CD14-positive monocyte (primary cell): ENCODE results near the gene TNPO1. TPM values are rescaled to one million over a fixed set of nuclear protein-coding genes. Genes with fewer than 3 reads are reported as not detected.

ENCODE experiments used
- DNase-seq, 3 donors: peaks; one replicate each; pipeline ENCODE4 v3.0.0-alpha.2; 2011 to 2022
- H2AFZ ChIP-seq: 2 replicates; pipeline ENCODE4 v1.6.0; 2012; ENCODE audit warnings: mild to moderate bottlenecking, low read depth, low read length, inconsistent platforms; ENCODE audit not compliant: insufficient read depth, poor library complexity, severe bottlenecking
- H3K27ac ChIP-seq, 2 donors: 1 replicate in 1 of 2; 2 replicates in 1 of 2; pipeline ENCODE4 v1.5.1; 2012 to 2013; ENCODE audit warnings: low read length in 2 of 2, control low read depth in 1 of 2, inconsistent platforms in 1 of 2, low read depth in 1 of 2, mild to moderate bottlenecking in 1 of 2
- H3K27me3 ChIP-seq, 2 donors: one replicate each; pipeline versions ENCODE4 v1.6.0 to v1.6.1; 2011 to 2013; ENCODE audit warnings: low read length in 2 of 2; ENCODE audit not compliant: control insufficient read depth in 2 of 2, insufficient read depth in 2 of 2
- H3K36me3 ChIP-seq, 2 donors: replicated peaks in 1 of 2; 1 replicate in 1 of 2; 2 replicates in 1 of 2; pipeline versions ENCODE4 v1.5.1 to v1.6.1; 2012 to 2013; ENCODE audit warnings: low read length in 2 of 2, control low read depth in 1 of 2, inconsistent platforms in 1 of 2, mild to moderate bottlenecking in 1 of 2; ENCODE audit not compliant: insufficient read depth in 2 of 2, control insufficient read depth in 1 of 2
- H3K4me1 ChIP-seq, 2 donors: 1 replicate in 1 of 2; 2 replicates in 1 of 2; pipeline versions ENCODE4 v1.5.1 to v1.6.1; 2012 to 2013; ENCODE audit warnings: low read length in 2 of 2, control low read depth in 1 of 2, inconsistent platforms in 1 of 2, mild to moderate bottlenecking in 1 of 2, moderate library complexity in 1 of 2; ENCODE audit not compliant: insufficient read depth in 2 of 2, control insufficient read depth in 1 of 2
- H3K4me2 ChIP-seq: replicated peaks from 2 replicates; pipeline ENCODE3; 2012; ENCODE audit warnings: low read length, moderate library complexity, mild to moderate bottlenecking; ENCODE audit not compliant: poor library complexity, severe bottlenecking; ENCODE audit errors: extremely low read depth
- H3K4me3 ChIP-seq, 3 experiments: fragments of 200-600 bp in 1 of 3; sonication (generic) in 1 of 3; replicated peaks in 1 of 3; 1 replicate in 2 of 3; 2 replicates in 1 of 3; pipeline ENCODE4 v1.5.1; 2011 to 2013; ENCODE audit warnings: low read length in 3 of 3, mild to moderate bottlenecking in 3 of 3, control low read depth in 2 of 3, low read depth in 2 of 3, inconsistent platforms in 1 of 3, moderate library complexity in 1 of 3
- H3K79me2 ChIP-seq: 2 replicates; pipeline ENCODE4 v1.6.0; 2012; ENCODE audit warnings: mild to moderate bottlenecking, control low read depth, inconsistent platforms, low read length, moderate library complexity; ENCODE audit not compliant: insufficient read depth
- H3K9ac ChIP-seq: 2 replicates; pipeline ENCODE4 v1.6.0; 2017; ENCODE audit warnings: low read length, mild to moderate bottlenecking; ENCODE audit not compliant: insufficient read depth, poor library complexity, severe bottlenecking
- H3K9me3 ChIP-seq, 2 donors: replicated peaks in 1 of 2; 1 replicate in 1 of 2; 2 replicates in 1 of 2; pipeline versions ENCODE4 v1.5.1 to v1.6.1; 2012 to 2013; ENCODE audit warnings: low read length in 2 of 2, control low read depth in 1 of 2; ENCODE audit not compliant: control insufficient read depth in 1 of 2, insufficient read depth in 1 of 2
- H4K20me1 ChIP-seq: 2 replicates; pipeline ENCODE4 v1.6.0; 2012; ENCODE audit warnings: mild to moderate bottlenecking, low read length, control low read depth, moderate library complexity; ENCODE audit not compliant: insufficient read depth
- H3K27ac Mint-ChIP-seq, 7 donors: one replicate each; pipeline ENCODE4 v1.8.0; 2020; ENCODE audit warnings: mild to moderate bottlenecking in 7 of 7, mixed read lengths in 7 of 7, moderate library complexity in 6 of 7, inconsistent platforms in 2 of 7
- H3K27me3 Mint-ChIP-seq, 3 donors: one replicate each; pipeline ENCODE4 v1.8.0; 2021 to 2022; ENCODE audit warnings: low read depth in 3 of 3, mild to moderate bottlenecking in 3 of 3, mixed read lengths in 3 of 3, moderate library complexity in 3 of 3, inconsistent platforms in 1 of 3
- H3K36me3 Mint-ChIP-seq, 2 donors: one replicate each; pipeline ENCODE4 v1.8.0; 2020; ENCODE audit warnings: mixed read lengths in 2 of 2, inconsistent platforms in 1 of 2, mild to moderate bottlenecking in 1 of 2
- H3K4me1 Mint-ChIP-seq: one replicate; pipeline ENCODE4 v1.8.0; 2020; ENCODE audit warnings: mild to moderate bottlenecking, mixed read lengths
- H3K4me3 Mint-ChIP-seq, 2 donors: one replicate each; pipeline ENCODE4 v1.8.0; 2020; ENCODE audit warnings: mild to moderate bottlenecking in 2 of 2, mixed read lengths in 2 of 2, moderate library complexity in 1 of 2
- H3K9me3 Mint-ChIP-seq, 7 donors: one replicate each; pipeline ENCODE4 v1.8.0; 2020 to 2022; ENCODE audit warnings: mixed read lengths in 7 of 7, mild to moderate bottlenecking in 6 of 7, moderate library complexity in 6 of 7, inconsistent platforms in 2 of 7
- CTCF ChIP-seq: fragments of 200-600 bp; IDR thresholded peaks from one replicate; pipeline ENCODE4 v1.8.0; 2022; ENCODE audit warnings: antibody characterized with exemption, mild to moderate bottlenecking
- WGBS: methylation state at CpG from one replicate; pipeline ENCODE4 v1.1.5; 2013; ENCODE audit warnings: missing lambda C conversion rate; ENCODE audit not compliant: insufficient coverage; 5-methylcytosine and 5-hydroxymethylcytosine counted together
- intact Hi-C, 2 donors: fragments of 100-400 bp; cut with micrococcal nuclease; formaldehyde crosslinking; loops; one replicate each; pipeline versions ENCODE4 v1.15.0 to v1.15.1; 2023
- polyA plus RNA-seq, 3 donors: library from polyadenylated mRNA; depleted of rRNA in 1 of 3; unstranded in 2 of 3; stranded (reverse) in 1 of 3; fragments of 300-500 nt in 2 of 3; fragments of >200 nt in 1 of 3; fragmentation: Illumina TruSeq in 2 of 3; gene quantifications; 1 replicate in 2 of 3; 2 replicates in 1 of 3; pipeline ENCODE4 v1.2.3, GENCODE V29; 2012 to 2021

The TNPO1 gene
- polyA plus RNA-seq, 3 donors: 9.3 to 28.1 (median 26.3) TPM

DNA sequence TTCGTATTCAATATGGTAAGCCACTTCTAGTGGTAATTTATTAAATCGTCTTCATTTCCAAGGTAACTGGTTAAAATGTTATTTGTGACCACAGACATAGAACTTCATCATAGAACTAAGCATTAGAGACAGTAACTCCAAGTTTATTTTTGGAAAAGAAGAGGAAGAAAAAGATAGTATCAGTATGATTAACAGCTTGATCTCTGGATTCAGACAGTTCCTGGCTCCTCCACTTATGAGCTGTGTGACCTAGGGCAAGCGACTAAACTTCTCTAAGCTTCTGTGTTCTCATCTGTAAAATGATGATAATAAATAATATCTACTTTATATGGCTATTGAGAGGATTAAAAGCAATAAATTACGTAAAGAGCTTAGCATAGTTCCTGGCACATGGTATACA lies 29.8 kb upstream of the TNPO1 start:
- Mint-ChIP-seq H3K4me3 (no peak overlapping the region), H3K27me3 (peaks cover 0 to 4% (median 2%) of the 10 kb centered on the region in 3 donors), H3K27ac (no peak overlapping the region), H3K4me1 (no peaks in the 10 kb centered on the region), H3K36me3 (no peaks in the 10 kb centered on the region), H3K9me3 (peaks cover 0 to 3% (median 0%) of the 10 kb centered on the region in 7 donors)
- H3K4me1 ChIP-seq: no peaks in the 10 kb centered on the region
- WGBS: no CpG with 5 or more reads among the region's 4 CpGs
- intact Hi-C loops: no loop called here
- no peak overlapping the region for H2AFZ ChIP-seq
- TF ChIP-seq CTCF: no peak
- no peaks in the 10 kb centered on the region for H3K9me3 ChIP-seq
- no peaks in the 10 kb centered on the region for H3K36me3 ChIP-seq
- no peaks in the 10 kb centered on the region for H3K79me2 ChIP-seq
- H3K9ac ChIP-seq: no peak overlapping the region
- no peak overlapping the region for H3K4me2 ChIP-seq
- no peak overlapping the region for H3K27ac ChIP-seq
- no peak for DNase-seq
- no peak overlapping the region for H3K4me3 ChIP-seq
- H3K27me3 ChIP-seq: no peaks in the 10 kb centered on the region
- H4K20me1 ChIP-seq: no peaks in the 10 kb centered on the region

GRCh38 chr5:72788866-72789505 lies 27.5 kb upstream of the TNPO1 start:
- peaks cover 0 to 2% of the 10 kb centered on the region in 2 donors for H3K27me3 ChIP-seq
- H3K4me2 ChIP-seq: no peak overlapping the region
- H3K4me3 Mint-ChIP-seq: no peak overlapping the region
- H3K36me3 ChIP-seq: no peaks in the 10 kb centered on the region
- H3K9ac ChIP-seq: no peak overlapping the region
- no peaks in the 10 kb centered on the region for H4K20me1 ChIP-seq
- no peak overlapping the region for H2AFZ ChIP-seq
- peaks cover 0 to 2% (median 0%) of the 10 kb centered on the region in 7 donors for H3K9me3 Mint-ChIP-seq
- no peak overlapping the region for H3K4me3 ChIP-seq
- H3K9me3 ChIP-seq: no peaks in the 10 kb centered on the region
- no peaks in the 10 kb centered on the region for H3K36me3 Mint-ChIP-seq
- H3K4me1 Mint-ChIP-seq: no peaks in the 10 kb centered on the region
- WGBS: 89% methylated on average over 2 of the region's 3 CpGs
- no peak overlapping the region for H3K27ac ChIP-seq
- DNase-seq: no peak
- H3K79me2 ChIP-seq: no peaks in the 10 kb centered on the region
- H3K27me3 Mint-ChIP-seq: peaks cover 4 to 8% (median 4%) of the 10 kb centered on the region in 3 donors
- H3K27ac Mint-ChIP-seq: no peak overlapping the region
- no peaks in the 10 kb centered on the region for H3K4me1 ChIP-seq
- intact Hi-C loops: no loop called here
- no peak for TF ChIP-seq CTCF
